Activated naive CD4-positive, alpha-beta T cell (primary cell): ENCODE results near the gene LAMB1.

Source experiments
- DNase-seq, 4 experiments: peaks; one replicate each; lab custom pipeline; 2025; lab: John Stamatoyannopoulos, UW

LAMB1 gene

DNA sequence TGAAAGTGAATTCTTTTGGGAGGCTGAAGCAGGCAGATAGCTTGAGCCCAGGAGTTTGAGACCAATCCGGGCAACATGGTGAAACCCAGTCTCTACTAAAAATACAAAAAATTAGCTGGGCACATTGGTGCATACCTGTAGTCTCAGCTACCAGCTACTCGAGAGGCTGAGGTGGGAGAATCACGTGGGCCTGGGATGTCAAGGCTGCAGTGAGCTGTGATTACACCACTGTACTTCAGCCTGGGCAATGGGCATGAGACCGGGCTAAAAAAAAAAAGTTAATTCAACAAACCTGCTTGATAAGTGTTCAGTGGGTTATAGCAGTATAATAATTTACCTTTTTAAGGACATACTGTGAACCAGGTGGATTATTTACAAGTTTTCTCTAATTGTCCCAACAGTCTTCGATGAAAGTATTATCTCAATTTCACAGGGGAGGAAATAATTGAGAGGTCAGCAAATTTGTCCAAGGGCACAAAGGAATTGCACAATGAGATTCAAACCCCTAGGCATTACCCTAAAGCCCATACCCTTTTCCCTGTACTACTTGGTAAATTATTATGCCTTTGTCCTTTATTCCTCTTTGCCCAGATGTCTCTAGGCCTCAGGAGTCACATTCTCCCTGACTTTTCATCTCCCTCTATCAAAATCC is 125.1 kb downstream of the LAMB1 start:
- DNase-seq, result no peak

DNA sequence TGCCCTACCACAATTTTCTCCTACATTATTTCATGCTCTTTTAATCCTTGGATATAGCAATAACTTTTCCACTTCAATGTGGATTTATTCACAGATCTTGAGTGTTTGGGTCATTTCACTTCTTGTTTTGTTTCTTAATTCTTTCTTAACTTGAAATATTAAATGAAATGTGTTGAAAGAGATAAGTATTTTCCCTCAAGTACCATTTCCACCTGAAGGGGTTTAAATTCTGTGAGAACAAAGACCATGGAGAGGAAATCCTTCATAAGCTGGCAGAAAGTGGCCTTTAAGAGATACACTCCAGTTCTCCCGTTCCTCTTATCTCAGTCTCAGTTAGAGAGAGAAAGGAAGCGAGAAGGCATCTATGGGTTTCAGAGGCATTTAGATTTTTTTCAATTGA is 126.0 kb downstream of the LAMB1 start:
- no peak for DNase-seq

DNA sequence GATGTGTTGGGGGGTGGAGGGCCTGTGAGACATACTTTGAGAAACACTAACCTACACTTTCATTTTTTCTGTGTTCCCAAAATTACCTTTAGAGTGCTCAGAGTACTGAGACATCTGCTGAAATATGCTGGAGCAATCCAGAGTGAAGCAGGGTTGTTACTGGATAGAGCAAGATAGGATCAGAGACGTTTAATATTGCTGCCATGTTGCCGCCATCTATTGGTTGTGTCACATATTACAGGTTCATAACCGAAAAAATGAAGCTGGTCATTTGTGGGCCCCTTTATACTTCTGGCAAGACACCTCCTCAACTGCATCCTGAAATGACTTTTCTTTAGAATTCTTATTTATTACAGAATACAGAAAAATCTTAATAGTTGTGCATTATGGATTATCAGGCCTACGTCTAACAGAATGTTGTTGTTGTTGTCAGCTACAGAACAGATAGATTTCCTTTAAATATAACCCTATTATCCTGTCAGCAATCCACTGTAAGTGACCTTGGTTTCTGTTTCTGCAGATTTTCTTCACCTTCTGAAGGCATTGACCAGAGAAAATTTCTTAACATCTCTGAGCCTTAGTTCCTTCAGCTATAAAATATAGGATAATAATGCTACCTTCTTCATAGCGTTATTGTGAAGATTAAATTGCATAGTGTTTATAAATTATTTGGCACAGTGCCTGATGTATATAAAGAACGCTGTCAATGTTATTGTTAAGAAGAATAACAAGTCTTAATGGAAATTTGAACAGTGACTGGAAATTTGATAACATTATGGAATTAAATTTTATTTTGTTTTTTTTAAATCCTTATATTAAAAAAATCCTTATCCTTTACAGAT is 128.1 kb downstream of the LAMB1 start:
- no peak for DNase-seq

DNA sequence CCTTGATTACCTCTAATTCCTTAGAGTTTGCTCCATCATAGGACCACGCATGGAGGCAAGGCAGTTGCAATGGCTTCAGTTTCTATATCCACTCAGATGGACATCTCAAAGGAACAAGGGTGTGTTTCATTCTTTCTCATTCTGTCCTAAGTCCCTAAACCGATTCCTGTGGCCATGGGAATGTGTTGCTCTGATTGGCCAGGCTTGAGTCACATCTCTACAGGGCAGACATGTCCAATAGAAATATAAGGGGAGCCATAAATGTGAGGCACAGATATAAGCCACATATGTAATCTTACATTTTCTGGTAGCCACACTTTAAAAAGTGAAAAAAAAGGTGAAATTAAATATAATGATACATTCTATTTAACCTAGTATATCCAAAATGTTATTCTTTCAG is 128.8 kb downstream of the LAMB1 start:
- DNase-seq, result no peak
